ENCODE results near the gene CSRP1. TPM values are rescaled to one million over a fixed set of nuclear protein-coding genes. Genes with fewer than 3 reads are reported as not detected.

Gene CSRP1
- total RNA-seq, 1 donor from 2014 or later = 19.4 TPM

- H3K4me3 Mint-ChIP-seq (ENCODE audit: low read depth) = no peak overlapping the region
- H3K4me1 Mint-ChIP-seq (ENCODE audit: low read depth) = peaks cover 11% of the 10 kb centered on the region
Measured at GRCh38 chr1:201537028-201537427, 30.1 kb upstream of the CSRP1 start.

GRCh38 chr1:201536558-201536957 lies 29.6 kb upstream of the CSRP1 start:
- Mint-ChIP-seq H3K4me3 (ENCODE audit: low read depth) (no peak overlapping the region), H3K36me3 (ENCODE audit: insufficient read depth) (no peaks in the 10 kb centered on the region), H3K27me3 (peaks cover 77% of the 10 kb centered on the region), H3K4me1 (ENCODE audit: low read depth) (peaks cover 11% of the 10 kb centered on the region), H3K27ac (no peak overlapping the region), H3K9me3 (ENCODE audit: low read depth) (no peaks in the 10 kb centered on the region)
- TF ChIP-seq CTCF (IDR thresholded peaks at IDR 0.05; ENCODE audit: unreplicated experiment) = no peak
- no peak for DNase-seq (ENCODE audit: low spot score, unreplicated experiment)

More at GRCh38 chr1:201537028-201537427, 30.1 kb upstream of the CSRP1 start:
- DNase-seq (ENCODE audit: low spot score, unreplicated experiment) = no peak
- no peaks in the 10 kb centered on the region for H3K9me3 Mint-ChIP-seq (ENCODE audit: low read depth)
- TF ChIP-seq CTCF (IDR thresholded peaks at IDR 0.05; ENCODE audit: unreplicated experiment) = no peak
- H3K27me3 Mint-ChIP-seq = peaks cover 80% of the 10 kb centered on the region
- no peaks in the 10 kb centered on the region for H3K36me3 Mint-ChIP-seq (ENCODE audit: insufficient read depth)
- no peak overlapping the region for H3K27ac Mint-ChIP-seq

GRCh38 chr1:201535919-201536245 lies 29.0 kb upstream of the CSRP1 start:
- no peak overlapping the region for H3K27ac Mint-ChIP-seq
- DNase-seq (ENCODE audit: low spot score, unreplicated experiment) = no peak

GRCh38 chr1:201535046-201535918 lies 28.4 kb upstream of the CSRP1 start:
- H3K27ac Mint-ChIP-seq = no peak overlapping the region
- no peak for TF ChIP-seq CTCF (IDR thresholded peaks at IDR 0.05; ENCODE audit: unreplicated experiment)
- H3K27me3 Mint-ChIP-seq = peaks cover 67% of the 10 kb centered on the region
- H3K4me3 Mint-ChIP-seq (ENCODE audit: low read depth) = no peak overlapping the region
- peaks cover 8% of the 10 kb centered on the region for H3K4me1 Mint-ChIP-seq (ENCODE audit: low read depth)
- H3K36me3 Mint-ChIP-seq (ENCODE audit: insufficient read depth) = no peaks in the 10 kb centered on the region
- H3K9me3 Mint-ChIP-seq (ENCODE audit: low read depth) = no peaks in the 10 kb centered on the region
- no peak for DNase-seq (ENCODE audit: low spot score, unreplicated experiment)

More at GRCh38 chr1:201535919-201536245, 29.0 kb upstream of the CSRP1 start:
- Mint-ChIP-seq H3K4me1 (ENCODE audit: low read depth) (peaks cover 11% of the 10 kb centered on the region), H3K27me3 (peaks cover 72% of the 10 kb centered on the region), H3K36me3 (ENCODE audit: insufficient read depth) (no peaks in the 10 kb centered on the region), H3K9me3 (ENCODE audit: low read depth) (no peaks in the 10 kb centered on the region), H3K4me3 (ENCODE audit: low read depth) (no peak overlapping the region)
- TF ChIP-seq CTCF (IDR thresholded peaks at IDR 0.05; ENCODE audit: unreplicated experiment) = no peak

GRCh38 chr1:201533836-201534235 lies 26.9 kb upstream of the CSRP1 start:
- no peak for TF ChIP-seq CTCF (IDR thresholded peaks at IDR 0.05; ENCODE audit: unreplicated experiment)
- Mint-ChIP-seq H3K36me3 (ENCODE audit: insufficient read depth) (no peaks in the 10 kb centered on the region), H3K4me1 (ENCODE audit: low read depth) (peaks cover 1% of the 10 kb centered on the region), H3K9me3 (ENCODE audit: low read depth) (no peaks in the 10 kb centered on the region), H3K27me3 (peaks cover 57% of the 10 kb centered on the region), H3K4me3 (ENCODE audit: low read depth) (no peak overlapping the region), H3K27ac (no peak overlapping the region)
- DNase-seq (ENCODE audit: low spot score, unreplicated experiment) = no peak
